ENCODE measurements around the gene FRAT1.
"Not testable (repeated sequence)": the region's sequence is repeated elsewhere in the genome, so short reads cannot be mapped to it uniquely, and the experiment has no call there.

The FRAT1 gene, protein sequence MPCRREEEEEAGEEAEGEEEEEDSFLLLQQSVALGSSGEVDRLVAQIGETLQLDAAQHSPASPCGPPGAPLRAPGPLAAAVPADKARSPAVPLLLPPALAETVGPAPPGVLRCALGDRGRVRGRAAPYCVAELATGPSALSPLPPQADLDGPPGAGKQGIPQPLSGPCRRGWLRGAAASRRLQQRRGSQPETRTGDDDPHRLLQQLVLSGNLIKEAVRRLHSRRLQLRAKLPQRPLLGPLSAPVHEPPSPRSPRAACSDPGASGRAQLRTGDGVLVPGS

DNA sequence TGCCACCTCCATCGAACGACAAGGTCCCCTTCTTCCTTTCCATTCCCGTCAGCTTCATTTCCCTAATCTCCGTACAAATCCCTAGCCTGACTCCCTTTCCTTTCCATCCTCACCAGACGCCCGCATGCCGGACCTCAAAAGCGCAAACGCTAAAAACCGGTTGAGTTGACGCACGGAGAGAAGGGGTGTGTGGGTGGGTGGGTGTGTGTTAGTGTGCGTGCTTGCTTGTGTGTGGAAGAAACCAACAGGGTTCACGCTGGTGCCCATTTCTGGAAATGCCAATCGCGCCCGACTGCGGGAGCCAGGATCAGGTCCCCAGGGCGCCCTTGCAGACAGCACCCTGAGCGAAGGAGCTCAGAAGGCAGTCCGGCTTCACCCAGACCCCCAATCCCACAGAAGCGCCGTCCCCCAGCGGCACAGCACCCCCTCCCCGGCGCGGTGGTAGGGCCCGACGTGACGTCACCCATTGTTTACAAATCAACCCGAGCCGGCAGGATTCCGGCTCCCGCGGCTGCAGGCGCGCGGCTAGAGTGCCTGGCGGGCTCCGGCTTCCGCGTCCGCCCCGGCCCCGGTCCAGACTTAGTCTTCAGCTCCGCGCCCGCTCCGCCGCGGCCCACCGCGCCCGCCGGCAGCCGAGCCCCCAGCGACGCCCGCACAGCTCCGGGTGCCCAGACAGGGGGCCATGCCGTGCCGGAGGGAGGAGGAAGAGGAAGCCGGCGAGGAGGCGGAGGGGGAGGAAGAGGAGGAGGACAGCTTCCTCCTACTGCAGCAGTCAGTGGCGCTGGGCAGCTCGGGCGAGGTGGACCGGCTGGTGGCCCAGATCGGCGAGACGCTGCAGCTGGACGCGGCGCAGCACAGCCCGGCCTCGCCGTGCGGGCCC is at the start of gene FRAT1:
FRAT1 (plus strand) TSS at position 500 of the 880 bp plus-strand sequence; CDS start at position 683, 183 bp downstream.
- DNase-seq, result no peak

DNA sequence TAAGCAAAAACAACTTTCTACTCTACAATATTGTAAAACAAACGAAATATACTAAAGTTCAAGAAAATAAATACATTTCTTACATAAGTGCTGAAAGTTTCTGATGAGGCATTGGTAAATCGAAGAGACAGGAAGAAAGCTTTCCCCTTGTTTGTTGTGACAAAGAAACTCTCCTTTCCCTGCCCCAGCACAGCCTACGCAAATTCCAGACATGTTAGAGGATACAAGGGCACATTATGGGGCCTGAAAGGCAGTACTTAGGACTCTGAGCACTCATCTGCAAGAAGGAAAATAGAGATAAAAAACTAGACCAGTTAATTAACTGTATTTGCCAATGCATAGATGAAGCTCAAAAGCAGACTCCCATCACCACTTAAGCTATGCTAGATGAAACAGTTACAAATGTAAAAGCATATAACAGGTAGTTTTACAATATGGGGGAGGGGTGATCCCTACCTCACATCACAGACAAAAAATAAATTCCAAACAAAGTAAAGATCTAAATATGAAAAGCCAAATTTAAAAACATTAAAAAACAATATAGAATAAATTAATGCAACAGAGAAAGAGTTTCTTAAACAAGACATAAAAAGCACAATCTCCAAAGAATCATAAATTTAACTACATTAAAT is 48.4 kb upstream of the FRAT1 start:
- no peak for DNase-seq

DNA sequence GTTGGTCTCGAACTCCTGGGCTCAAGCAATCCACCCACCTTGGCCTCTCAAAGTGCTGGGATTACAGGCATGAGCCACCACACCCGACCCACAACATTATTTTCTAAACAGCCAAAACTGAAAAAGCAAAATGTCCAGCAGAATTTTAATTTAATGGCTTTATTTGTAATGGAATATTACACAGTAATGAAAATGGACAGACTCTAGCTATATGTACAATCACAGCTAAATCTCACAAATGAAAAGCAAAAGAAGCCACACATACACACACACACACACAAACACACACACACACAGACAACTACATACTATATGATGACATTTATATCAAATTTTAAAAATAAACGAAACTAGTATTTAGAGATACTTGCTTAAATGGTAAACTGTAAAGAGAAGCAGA is 45.4 kb upstream of the FRAT1 start:
- DNase-seq, result no peak

DNA sequence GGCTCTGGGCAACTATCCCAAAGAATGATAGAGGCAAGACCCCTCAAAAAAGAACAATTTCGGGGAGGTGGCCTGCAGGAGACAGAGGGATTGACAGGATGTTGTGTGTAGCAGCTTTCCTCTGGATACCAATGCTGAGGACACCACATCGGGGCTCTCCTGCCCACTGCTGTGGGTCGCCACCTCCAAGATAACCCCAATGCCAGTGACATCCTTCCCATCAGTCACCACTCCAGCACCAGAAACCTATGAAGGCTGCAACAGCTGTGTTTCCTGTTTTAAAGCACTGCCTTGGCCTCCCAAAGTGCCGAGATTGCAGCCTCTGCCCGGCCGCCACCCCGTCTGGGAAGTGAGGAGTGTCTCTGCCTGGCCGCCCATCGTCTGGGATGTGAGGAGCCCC is 44.2 kb upstream of the FRAT1 start:
- DNase-seq, result no peak

DNA sequence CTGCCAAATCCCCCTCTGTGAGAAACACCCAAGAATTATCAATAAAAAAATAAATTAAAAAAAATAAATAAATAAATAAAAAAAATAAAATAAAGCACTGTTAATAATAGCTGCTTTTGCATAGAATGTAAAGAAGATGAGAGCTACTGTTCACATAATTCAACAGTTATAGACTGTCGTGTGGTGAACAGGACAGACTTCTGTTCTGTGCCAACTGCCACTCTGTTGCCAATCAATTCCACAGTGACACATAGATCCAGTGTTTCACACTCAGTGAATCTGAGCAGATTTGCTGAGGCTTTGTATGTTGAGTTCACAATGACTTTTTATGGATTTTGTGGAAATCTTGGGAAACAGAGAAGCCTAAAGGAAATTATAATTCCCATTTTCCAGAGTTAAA is 41.5 kb upstream of the FRAT1 start:
- DNase-seq, result no peak

DNA sequence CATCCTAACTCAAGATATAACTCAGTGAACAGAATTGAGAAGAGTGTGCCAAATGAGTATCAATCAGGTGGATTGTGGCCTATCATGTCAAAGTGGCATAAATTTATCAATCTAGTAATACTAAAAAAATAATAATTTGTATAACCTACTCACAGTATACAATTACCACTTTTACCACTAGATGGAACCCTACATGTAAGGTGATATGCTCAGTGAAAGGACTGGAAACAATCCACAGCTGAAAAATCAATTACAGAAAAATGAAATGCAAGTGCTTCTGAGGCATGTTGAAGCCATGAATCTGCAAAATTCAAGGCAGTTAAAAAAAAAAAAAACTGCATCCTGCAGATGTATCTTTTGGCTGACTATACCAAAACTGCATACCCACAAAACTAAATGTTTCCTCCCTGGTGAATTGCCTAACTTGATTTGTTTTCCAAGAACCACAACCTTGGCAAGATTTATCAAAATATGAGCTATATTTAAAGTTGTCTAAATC is 40.5 kb upstream of the FRAT1 start:
- DNase-seq, result no peak

DNA sequence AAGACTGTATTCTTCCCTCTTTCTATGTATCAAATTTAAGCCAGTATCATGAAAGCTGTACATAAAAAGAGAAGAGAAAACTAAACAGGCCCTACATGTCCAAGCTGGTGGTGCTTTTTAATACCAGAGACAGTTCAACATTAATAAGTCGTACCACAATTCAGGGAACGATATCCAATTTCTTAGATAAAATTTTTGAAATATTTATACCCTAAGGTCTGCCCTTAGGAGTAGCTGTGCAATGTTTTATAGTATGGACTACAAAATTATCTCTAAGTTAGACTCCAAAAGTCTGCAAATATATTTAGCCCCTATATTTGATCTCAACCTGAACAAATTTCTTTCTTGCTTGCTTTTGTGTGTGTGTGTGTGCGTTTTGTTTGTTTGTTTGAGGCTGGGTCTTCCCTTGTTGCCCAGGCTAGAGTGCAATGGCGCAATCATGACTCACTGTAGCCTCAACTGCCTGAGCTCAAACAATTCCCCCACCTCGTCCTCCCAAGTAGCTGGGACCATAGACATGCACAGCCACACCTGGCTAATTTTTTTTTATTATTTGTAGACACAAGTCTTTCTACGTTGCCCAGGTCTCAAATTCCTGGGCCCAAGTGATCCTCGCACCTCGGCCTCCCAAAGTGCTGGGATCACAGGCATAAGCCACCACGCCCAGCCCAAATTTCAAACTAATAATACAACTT is 39.8 kb upstream of the FRAT1 start:
- no peak for DNase-seq

DNA sequence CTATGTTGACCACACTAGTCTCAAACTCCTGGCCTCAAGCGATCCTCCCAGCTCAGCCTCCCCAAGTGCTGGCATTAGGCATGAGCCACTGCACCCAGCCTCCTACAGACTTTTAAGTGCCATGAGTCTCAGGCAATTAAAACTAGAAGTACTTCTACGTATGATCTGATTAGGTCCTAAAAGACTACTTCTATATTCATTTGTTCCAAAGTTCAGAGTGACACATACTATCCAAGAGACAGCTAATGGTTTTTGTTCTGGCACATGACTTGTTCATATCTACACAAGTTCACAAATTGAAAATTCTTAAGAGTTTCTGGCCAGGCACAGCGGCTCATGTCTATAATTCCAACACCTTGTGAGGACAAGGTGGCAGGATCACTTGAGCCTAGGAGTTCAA is 38.3 kb upstream of the FRAT1 start:
- no peak for DNase-seq

DNA sequence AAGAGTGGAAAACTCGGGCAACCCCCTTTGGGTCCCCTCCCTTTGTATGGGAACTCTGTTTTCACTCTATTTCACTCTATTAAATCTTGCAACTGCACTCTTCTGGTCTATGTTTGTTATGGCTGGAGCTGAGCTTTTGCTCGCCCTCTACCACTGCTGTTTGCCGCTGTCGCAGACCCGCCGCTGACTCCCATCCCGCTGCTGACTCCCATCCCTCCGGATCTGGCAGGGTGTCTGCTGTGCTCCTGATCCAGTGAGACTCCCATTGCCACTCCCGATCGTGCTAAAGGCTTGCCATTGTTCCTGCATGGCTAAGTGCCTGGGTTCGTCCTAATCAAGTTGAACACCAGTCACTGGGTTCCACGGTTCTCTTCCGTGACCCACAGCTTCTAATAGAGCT is 29.0 kb upstream of the FRAT1 start:
- DNase-seq, result not testable (repeated sequence)

DNA sequence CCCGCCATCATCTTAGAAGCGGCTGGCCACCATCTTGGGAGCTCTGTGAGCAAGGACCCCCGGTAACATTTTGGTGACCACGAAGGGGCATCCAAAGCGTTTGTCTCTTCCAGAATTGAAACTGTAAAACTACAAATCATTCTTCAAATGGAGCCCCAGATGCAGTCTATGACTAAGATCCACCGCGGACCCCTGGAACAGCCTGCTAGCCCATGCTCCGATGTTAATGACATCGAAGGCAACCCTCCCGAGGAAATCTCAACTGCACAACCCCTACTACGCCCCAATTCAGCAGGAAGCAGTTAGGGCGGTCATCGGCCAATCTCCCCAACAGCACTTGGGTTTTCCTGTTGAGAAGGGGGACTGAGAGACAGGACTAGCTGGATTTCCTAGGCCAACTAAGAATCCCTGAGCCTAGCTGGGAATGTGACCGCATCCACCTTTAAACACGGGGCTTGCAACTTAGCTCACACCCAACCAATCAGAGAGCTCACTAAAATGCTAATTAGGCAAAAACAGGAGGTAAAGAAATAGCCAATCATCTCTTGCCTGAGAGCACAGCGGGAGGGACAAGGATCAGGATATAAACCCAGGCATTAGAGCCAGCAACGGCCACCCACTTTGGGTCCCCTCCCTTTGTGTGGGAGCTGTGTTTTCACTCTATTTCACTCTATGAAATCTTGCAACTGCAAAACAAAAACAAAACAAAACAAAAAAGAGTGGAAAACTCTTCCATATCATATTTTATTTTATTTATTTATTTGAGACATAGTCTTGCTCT is 28.3 kb upstream of the FRAT1 start:
- DNase-seq, result not testable (repeated sequence)

DNA sequence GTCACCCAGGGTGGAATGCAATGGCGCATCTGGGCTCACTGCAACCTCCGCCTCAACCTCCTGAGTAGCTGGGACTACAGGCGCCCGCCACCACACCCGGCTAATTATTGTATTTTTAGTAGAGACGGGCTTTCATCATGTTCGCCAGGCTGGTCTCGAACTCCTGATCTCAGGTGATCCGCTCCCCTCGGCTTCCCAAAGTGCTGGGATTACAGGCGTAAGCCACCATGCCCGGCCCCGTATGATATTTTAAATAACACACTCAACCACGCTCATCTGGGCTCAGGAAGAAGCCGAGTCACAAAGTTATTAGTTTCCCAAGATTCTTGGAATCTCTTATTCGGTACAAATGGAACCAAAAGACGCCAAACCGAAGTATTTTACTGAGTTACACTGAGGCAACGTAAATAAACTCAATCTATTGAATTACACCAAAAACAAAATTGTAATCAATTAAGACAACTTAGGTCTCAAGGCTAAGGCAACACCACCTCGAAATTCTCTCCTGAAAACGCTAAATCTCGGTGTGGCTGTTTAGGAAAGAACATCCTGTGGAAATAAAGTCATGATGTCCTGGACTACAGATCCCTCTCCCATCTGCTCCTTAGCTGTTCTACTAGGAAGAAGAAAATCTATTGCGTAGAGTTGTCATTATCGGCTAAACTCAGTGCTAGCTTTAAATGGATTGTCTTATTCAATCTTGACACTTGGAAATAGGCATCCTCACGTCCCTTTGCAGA is 27.5 kb upstream of the FRAT1 start:
- no peak for DNase-seq

DNA sequence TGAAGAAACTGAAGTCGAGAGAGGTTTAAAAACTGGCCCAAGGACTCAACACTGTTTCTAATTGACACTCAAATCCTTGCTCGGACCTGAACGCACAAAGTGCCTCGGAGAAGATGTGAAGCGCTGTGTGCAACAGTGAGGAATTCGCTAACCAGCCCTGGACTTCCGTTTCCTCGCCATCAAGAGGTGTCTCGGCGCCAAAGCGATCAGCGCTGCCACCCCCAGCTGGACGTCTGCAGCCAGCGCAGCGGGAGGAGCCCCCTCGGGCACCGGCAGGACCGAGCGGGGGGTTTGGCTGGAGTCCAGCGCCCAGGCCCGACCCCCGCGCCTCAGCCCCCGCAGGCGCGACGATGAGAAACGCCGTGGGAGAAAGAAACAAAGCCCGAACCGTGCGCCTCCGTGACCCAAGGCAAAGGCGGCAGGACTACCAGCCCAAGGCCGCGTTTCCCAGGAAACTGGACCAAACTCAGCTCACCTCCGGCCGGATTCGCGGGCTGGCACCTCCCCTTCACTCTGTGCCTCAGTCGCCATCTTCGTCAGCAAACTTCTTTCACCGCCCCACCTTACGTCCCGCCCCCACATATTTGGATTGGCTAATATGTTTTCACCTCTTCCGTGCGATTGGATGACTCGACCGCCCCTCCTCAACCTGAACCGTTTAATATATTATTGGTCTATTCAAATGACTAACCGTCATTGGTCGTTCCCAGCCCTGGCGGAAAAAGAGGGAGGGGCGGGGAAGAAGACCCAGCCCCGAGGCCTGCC is 26.8 kb upstream of the FRAT1 start, which contains the start of gene ARHGAP19:
ARHGAP19 (minus strand) TSS at position 541 of the 765 bp plus-strand sequence; CDS start at position 531, 10 bp downstream.
- peak; percentile 37 for DNase-seq

DNA sequence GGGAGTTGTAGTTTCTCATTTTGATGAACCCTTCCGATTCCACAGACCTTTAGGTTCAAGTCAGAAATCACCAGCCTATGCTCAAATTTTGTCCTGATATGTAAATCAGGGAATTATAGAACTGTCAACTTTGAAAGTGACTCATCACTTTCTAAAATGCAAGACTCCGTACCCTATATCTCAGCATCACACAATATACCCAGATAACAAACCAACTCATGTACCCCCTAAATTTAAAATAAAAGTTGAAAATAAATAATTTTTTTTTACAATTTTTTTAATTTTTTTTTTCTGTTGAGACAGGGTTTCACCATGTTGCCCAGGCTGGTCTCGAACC is 26.2 kb upstream of the FRAT1 start:
- DNase-seq, result no peak

DNA sequence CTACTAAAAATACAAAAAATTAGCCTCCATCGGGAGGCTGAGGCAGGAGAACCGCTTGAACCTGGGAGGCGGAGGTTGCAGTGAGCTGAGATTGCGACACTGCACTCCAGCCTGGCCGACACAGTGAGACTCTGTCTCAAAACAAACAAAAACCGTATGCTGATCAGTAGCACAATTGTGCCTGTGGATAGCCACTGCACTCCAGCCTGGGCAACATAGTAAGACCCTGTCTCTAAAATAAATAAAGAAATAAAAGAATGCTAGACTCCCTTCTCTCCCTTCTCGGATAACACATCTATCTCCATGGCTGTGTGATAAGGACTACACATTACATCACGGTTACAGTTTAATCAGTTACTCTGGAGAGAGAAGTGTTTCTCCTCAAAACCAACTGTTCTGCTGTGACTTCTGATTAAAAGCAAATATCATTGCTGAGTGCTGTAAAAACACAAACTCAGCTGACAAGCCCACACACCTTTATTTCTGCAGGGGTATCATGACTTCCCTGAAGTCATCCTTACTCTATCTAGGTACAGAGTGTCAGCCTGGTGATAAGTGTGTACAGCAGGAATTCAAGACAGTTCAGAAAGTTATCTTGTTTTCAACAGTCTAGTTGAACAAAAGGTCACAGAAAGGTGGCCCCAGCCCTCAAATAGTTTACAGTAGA is 21.4 kb upstream of the FRAT1 start:
- no peak for DNase-seq

DNA sequence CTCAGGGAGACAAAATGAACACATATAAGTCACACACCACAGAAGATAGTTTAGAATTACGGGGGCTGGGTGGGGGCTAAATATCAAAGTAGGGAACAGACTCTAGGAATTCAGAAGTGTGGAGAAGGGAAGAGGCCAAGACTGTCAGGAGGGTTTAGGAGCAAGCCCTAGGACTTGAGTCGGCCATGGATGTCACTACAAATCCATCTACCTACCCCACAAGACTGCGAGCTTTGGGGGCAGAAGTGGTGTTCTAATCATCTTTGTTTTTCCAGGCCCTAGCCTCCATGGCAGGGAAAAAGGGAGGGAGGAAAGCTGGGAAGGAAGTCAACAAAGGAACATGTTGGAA is 20.9 kb upstream of the FRAT1 start:
- no peak for DNase-seq

DNA sequence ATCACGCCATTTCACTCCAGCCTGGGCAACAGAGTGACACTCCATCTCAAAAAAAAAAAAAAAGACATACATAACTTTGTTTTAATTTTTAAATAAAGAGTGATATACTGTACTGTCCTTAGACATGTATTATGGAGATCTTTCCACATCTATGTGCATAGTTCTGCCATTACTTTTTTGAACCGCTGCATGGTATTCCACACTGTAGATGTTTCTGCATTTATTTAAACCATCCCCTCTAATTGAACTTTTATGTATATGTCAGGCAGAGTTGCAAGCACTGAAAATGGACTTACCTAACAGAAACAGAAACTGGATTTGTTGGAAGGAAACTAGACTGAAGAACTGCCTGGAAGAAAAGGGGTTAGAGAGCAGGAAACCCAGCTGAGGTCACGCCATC is 18.1 kb upstream of the FRAT1 start:
- no peak for DNase-seq

DNA sequence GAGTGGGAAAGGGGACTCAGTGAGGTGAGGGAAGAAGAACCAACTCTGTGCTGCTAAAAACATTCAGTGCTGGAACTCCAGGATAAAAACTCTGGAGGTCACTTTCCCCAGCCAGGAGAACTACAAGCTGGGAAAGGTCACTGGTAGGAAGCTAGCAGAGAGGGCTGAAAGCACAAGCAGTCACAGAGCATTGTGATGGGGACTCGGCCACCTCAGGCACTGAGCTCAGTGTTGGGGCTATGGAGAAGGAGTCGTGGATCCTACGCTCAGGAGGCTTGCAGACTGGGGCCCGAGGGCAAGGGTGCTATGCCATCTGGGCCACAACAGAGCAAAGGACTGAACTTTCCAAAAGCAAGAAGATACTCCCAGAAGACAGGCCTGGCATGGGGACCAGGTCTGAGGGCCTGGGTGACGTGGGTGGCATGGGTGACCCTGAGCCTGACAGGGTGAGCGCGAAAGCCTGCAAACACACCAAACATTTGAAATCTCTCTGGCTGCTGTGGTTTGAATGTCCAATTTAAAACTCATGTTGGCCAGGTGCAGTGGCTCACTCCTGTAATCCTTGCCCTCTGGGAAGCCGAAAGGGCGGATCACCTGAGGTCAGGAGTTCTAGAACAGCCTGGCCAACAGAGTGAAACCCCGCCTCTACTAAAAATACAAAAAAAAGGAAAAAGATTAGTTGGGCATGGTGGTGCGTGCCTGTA is 16.8 kb upstream of the FRAT1 start:
- DNase-seq, result no peak

DNA sequence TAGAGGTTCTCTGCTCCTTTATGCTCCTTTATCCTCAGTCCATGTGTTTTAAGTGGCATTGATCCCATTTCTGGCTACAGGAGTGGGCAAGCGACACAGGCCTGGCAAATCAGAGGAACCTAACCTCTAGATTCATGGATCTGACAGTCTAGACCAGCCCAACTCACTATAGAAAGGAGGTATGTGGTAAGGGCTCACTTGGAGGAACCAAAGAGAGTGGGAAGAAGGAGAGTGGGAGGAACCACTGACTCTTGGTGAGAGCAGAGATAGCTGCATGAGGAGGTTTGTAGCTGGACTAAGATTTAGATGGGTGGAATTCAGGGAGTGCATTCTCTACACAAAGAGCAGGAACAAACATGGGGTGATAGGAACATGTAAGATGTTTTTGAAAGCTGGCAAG is 11.6 kb upstream of the FRAT1 start:
- no peak for DNase-seq
